HFF-Myc (cell line): ENCODE results near the gene NCOR2.

Source experiments
- DNase-seq: peaks from one replicate; pipeline ENCODE4 v3.0.0-alpha.2; 2011; ENCODE audit warnings: low read depth; ENCODE audit errors: extremely low read depth
- H3K4me3 ChIP-seq: replicated peaks from 2 replicates; pipeline ENCODE4 v1.5.1; 2011; ENCODE audit warnings: low read depth, mild to moderate bottlenecking, control low read depth, low read length
- CTCF ChIP-seq: IDR thresholded peaks from 2 replicates; pipeline ENCODE4 v1.5.1; 2012; ENCODE audit warnings: mild to moderate bottlenecking, low read depth, low read length, control low read depth; ENCODE audit errors: missing control alignments

Gene NCOR2

DNA sequence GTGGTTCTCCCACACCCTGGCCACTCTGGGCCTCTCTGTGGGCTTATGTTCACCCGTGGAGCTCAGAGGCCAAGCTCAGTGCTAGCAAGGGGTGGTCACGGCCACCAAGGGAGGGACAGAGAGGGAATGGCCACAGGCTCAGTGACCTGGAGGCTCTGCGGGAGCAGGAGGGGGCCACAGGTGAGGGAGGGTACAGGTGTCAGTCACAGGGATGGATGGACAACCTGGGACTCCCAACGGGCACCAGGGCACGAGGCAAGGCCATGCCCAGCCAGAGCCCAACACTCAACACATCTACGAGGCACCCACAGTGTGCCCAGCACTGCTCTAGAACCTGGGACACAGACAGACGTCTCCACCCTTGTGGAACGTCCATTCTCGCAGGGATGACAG is 11.3 kb downstream of the NCOR2 start:
- TF ChIP-seq CTCF, result no peak
- H3K4me3 ChIP-seq, result no peak overlapping the region
- DNase-seq, result no peak

DNA sequence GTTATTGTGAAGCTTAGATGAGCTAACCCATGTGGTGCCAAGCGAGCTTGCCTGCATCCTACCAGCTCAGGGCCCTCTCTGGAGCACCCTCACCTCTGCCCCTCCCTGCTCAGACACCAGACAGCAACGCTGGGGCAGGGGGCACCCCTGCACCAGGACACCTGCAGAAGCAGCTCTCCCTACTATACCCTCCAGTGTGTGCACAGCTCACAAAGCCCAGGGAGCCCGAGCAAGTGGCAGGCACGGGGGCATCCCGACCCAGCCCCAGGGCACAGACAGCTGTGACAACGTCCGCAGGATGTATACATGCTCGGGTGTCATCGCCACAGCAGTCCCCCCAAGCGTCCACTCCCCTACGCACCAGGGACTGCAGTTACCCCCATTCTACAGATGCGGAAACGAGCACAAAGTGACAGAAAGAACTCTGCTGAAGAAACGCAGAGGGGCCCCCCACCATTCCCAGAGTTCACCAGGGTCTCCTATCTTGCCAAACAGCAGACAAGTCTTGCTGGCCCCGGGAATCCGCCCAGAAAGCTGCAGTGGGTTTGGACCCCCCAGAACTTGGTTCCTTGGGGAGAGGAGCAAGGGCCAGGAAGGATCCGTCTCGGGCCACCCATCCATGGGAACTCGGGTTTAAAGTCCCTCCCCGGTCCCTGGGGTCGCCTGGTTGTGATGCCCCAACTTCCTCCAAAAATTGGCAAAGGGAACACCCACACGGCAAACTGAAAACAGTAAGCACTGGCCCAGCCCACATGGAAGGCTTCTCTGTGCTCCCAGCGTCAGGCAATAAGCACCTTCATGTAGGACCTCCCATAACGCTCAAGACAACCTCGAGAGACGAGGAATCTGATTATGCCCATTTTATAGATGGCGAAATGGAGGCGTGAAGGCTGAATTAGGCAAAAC is 12.0 kb downstream of the NCOR2 start:
- no peak overlapping the region for H3K4me3 ChIP-seq
- no peak for TF ChIP-seq CTCF
- no peak for DNase-seq

DNA sequence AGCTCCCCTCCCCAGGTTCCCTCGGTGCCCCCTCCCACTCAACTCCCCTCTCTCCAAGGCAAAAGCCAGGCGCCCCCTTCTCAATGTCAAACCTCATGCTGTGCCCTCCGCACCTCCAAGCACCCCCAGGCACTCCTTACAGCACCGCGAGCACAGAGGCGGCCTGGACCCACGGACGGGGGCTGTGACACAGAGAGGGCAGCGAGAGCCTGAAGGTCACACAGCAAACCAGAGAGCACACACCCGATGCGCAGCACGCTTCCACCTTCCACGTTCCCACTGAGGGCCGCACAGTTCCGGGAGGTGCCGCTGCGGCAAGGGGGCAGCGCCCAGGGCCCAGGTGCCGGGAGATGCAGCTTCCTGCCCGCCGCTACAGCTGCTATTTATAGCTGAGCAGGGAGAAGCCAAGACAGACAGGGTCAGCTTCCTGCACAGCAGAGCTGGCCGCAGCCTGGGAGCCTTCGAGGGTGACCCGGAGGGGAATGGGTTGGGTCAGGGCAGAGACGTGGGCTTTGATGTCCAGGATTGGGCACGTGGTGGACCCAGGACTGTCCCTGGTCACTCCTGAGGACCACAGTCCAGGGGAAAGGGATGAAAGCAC is 12.9 kb downstream of the NCOR2 start:
- DNase-seq, result no peak
- TF ChIP-seq CTCF, result no peak
- no peak overlapping the region for H3K4me3 ChIP-seq

DNA sequence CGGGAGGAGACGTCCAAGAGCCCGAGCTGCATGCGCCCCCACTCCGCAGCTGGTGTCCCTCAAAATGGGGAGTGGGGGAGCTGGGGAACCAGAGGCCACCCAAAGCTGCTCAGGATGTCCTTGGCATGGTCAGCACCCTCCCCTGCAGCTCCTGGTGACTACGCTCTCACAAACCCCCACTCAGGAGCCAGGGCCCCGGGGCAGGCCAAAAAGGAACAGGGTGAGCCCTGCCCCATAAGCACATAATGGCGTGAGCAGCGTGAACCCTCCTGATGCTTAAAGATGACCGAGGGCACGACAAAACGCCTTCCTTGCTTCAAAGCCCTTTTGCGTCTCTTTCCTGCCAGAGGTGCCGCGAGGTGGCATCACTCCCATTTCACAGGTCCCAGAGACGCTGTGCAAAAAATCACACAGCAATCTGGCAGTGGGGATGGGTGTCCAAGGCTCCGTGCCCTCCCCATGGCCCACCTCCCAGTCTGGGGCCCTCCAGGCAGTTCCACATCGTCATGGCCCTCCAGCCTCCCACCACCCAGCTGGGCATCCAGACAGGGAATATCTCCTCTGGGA is 13.5 kb downstream of the NCOR2 start:
- no peak for TF ChIP-seq CTCF
- DNase-seq, result no peak
- no peak overlapping the region for H3K4me3 ChIP-seq

- DNase-seq, result no peak
- no peak for TF ChIP-seq CTCF
- no peak overlapping the region for H3K4me3 ChIP-seq
These were observed 15.9 kb downstream of the NCOR2 start for GRCh38 chr12:124551268-124552144.
